ENCODE data around the gene ST6GALNAC3. TPM values are rescaled to one million over a fixed set of nuclear protein-coding genes. Genes with fewer than 3 reads are reported as not detected.

The ST6GALNAC3 gene
- total RNA-seq, 4 donors from 2014 or later, result 5.9 to 29.8 (median 11.7) TPM

DNA sequence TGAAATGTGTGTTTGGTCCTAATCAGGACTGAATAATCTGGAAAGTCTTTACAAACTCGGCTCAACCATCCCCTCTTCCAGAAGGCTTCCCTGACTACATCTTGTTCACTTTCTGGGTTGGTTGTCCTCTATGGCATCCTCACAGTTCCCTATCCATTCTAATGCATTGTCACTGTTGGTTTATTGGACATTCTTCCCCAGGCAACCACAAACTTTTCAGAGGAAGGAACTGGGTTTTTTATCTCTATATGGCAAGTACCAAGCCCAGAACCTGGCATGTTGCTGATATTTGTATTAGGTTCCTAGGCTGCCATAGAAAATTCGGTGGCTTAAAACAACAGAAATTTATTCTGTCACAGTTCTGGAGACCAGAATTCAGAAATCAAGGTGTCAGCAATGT lies 429.2 kb downstream of the ST6GALNAC3 start:
- TF ChIP-seq, protein P1, sequence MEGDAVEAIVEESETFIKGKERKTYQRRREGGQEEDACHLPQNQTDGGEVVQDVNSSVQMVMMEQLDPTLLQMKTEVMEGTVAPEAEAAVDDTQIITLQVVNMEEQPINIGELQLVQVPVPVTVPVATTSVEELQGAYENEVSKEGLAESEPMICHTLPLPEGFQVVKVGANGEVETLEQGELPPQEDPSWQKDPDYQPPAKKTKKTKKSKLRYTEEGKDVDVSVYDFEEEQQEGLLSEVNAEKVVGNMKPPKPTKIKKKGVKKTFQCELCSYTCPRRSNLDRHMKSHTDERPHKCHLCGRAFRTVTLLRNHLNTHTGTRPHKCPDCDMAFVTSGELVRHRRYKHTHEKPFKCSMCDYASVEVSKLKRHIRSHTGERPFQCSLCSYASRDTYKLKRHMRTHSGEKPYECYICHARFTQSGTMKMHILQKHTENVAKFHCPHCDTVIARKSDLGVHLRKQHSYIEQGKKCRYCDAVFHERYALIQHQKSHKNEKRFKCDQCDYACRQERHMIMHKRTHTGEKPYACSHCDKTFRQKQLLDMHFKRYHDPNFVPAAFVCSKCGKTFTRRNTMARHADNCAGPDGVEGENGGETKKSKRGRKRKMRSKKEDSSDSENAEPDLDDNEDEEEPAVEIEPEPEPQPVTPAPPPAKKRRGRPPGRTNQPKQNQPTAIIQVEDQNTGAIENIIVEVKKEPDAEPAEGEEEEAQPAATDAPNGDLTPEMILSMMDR (IDR thresholded peaks at IDR 0.05; ENCODE audit: low read depth), result no peak

DNA sequence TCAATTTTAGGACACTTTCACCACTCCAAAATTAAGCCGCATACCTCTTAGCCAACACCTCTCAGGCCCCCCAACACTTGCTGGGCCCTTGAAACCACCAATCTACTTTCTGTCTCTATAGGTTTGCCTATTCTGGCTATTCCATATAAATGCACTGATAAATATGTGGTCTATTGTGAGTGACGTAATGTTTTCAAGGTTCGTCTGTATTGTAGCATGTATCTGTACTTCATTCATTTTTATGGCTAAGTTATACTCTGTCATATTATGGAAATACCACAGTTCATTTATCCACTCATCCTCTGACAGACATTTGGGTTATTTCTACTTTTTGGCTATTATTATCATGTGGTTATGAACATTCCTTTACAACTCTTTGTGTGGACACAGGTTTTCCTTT lies 432.8 kb downstream of the ST6GALNAC3 start:
- TF ChIP-seq, protein P1 (IDR thresholded peaks at IDR 0.05; ENCODE audit: low read depth), result no peak

GRCh38 chr1:76508871-76509270 lies 434.3 kb downstream of the ST6GALNAC3 start:
- TF ChIP-seq, protein P1 (IDR thresholded peaks at IDR 0.05; ENCODE audit: low read depth), result no peak

- TF ChIP-seq, protein P1 (IDR thresholded peaks at IDR 0.05; ENCODE audit: low read depth), result no peak
These were observed 436.4 kb downstream of the ST6GALNAC3 start for GRCh38 chr1:76510672-76511557.

- TF ChIP-seq, protein P1 (IDR thresholded peaks at IDR 0.05; ENCODE audit: low read depth), result no peak
These were observed 437.1 kb downstream of the ST6GALNAC3 start for GRCh38 chr1:76511558-76512179.

DNA sequence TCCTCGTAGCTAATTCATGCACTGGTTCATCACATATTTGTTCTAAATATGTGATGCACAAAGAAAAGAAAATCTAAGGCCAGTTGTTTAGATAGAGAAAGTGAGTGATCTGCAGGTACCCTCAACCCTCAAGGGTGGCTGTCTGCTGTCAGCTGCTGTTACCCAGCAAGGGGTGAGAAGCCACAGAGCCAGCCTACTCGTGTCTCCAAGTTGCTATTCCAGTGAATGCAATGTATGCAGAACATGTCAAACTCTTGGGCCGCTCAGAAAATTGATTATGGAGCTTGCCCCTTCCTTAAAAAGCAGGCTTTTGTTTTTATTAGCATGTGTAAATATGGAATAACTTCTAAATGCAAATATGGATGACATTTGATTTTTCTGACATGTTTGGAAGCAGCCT lies 456.4 kb downstream of the ST6GALNAC3 start:
- TF ChIP-seq, protein P1 (IDR thresholded peaks at IDR 0.05; ENCODE audit: low read depth), result no peak

DNA sequence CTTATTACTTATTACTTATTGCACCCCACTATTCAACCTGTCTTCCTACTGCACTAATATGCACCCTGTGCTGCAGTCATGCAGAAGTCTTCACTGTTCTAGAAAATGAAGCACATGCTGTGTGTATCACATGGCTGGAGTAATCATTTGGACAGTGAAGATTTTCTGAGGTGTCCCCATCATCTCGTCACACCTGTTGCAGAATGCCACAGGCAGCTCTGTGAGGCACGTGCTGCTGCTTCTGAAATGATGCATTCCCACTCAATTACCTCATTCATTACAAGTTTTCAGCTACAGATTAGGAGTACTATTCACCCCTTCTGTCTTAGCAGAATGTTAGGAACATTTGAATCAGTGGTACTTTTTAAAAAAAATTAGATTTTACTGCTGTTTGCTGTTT lies 467.1 kb downstream of the ST6GALNAC3 start:
- TF ChIP-seq, protein P1 (IDR thresholded peaks at IDR 0.05; ENCODE audit: low read depth), result no peak

Data from subcutaneous adipose tissue (tissue), 4 donors.